Lower leg skin (tissue), 3 donors: Measurements from ENCODE around the gene MTM1.

Experiments
- CTCF ChIP-seq, 3 donors: fragments of 450-650 bp; IDR thresholded peaks; one replicate each; pipeline ENCODE4 v1.5.1; 2016; ENCODE audit warnings: antibody characterized with exemption in 3 of 3, mild to moderate bottlenecking in 3 of 3, moderate library complexity in 2 of 3
- POLR2A ChIP-seq, 2 donors: fragments of 450-650 bp; IDR thresholded peaks; one replicate each; pipeline ENCODE4 v1.6.1; 2016 to 2017; ENCODE audit warnings: antibody characterized with exemption in 2 of 2, mild to moderate bottlenecking in 1 of 2, moderate library complexity in 1 of 2

GRCh38 chrX:150676221-150676620 is 107.8 kb downstream of the MTM1 start:
- TF ChIP-seq POLR2A (IDR thresholded peaks at IDR 0.05) (no peak), CTCF (IDR thresholded peaks at IDR 0.05) (no peak)
